HG02678 (cell line): ENCODE measurements around the gene CCS.
"Not testable (repeated sequence)": the region's sequence is repeated elsewhere in the genome, so short reads cannot be mapped to it uniquely, and the experiment has no call there.

Source experiments
- ATAC-seq: cut with Tn5 transposase; IDR thresholded peaks from one replicate; pipeline ENCODE4 v1.9.1; 2021; ENCODE audit warnings: mild to moderate bottlenecking, moderate library complexity; ENCODE audit not compliant: unreplicated experiment

CCS gene

DNA sequence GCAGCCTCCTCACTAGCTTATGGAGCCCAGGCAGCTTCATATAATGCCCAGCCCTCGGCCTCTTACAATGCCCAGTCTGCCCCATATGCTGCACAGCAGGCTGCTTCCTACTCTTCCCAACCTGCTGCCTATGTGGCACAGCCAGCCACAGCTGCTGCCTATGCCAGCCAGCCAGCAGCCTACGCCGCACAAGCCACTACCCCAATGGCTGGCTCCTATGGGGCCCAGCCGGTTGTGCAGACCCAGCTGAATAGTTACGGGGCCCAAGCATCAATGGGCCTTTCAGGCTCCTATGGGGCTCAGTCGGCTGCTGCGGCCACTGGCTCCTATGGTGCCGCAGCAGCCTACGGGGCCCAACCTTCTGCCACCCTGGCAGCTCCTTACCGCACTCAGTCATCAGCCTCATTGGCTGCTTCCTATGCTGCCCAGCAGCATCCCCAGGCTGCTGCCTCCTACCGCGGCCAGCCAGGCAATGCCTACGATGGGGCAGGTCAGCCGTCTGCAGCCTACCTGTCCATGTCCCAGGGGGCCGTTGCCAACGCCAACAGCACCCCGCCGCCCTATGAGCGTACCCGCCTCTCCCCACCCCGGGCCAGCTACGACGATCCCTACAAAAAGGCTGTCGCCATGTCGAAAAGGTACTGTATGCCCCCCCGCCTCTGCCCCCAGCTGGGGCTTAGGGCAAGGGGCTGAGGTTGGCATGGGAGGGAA is 32.2 kb downstream of the CCS start:
- ATAC-seq, result no peak

DNA sequence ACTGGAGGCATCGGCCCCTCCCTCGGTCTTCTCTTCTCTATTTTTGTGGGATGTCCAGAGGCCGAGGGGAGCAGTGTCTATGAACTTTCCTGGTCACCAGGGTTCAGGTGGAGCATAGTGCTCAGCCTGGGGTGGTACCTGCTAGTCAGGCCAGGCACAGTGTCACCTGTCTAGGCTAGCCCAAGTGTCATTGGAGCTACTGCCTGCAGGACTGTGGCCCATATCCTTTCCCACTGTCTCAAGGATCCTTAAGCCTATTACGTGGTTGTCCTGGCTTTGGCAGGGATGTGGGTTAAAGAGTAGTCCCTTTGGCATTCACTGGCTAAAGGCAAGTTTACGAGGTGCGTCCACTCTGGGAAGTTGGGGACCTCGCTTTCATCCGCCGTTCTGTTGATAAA is 32.8 kb downstream of the CCS start:
- ATAC-seq, result no peak

DNA sequence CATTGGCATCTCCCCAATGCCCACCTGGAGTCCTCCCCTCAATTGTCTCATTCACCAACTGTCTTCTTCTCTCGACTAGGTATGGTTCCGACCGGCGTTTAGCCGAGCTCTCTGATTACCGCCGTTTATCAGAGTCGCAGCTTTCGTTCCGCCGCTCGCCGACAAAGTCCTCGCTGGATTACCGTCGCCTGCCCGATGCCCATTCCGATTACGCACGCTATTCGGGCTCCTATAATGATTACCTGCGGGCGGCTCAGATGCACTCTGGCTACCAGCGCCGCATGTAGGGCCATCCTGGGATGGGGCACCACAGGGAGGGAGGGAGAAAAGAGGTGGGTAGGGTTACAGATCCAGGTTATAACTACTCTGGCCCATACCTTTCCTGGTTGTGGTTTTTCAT is 33.4 kb downstream of the CCS start:
- no peak for ATAC-seq

DNA sequence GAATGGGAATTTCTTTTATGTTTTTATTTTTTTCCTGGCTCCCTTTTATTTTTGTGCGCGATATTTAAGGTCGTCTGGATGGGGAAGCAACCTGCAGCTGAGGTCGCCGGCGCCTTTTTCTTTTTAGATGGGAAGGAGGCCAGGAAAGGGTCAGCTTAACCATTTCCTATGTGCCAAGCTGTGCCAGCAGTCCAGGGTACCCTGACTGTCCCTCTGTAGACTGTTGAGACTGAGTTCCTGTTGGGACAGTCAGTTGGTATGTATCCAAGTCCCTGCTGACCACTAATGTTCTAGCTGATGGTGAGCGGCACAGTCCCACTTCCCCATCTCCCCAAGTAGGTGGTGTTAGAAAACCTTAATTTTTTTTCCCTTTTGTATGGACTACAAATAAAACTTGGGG is 33.9 kb downstream of the CCS start:
- ATAC-seq, result no peak

DNA sequence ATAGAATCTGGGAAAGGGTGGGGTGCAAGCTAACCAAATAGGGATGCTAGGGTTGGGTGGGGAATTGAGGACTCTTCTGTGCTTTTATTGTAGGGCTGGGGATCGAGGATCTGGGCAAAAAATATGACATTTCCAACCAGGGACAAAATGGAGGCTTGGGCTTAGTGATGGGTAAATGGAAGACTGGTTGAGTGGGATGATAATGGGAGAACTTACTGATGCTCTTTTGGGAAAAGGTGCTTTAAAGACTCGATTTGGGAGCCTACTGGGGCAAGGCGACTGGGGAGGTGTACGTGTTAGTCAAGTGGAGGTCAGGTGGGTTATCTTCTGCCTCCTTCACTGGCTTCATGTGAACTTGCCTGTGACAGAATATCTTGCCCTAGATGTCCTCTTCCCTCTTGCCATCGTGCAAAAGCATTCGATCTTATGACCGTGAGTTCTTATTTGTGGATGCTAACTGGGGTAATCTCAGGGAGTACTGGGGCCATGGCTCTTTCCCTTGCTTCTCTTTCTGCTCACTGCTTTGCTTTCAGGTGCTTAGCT is 35.1 kb downstream of the CCS start:
- no peak for ATAC-seq

DNA sequence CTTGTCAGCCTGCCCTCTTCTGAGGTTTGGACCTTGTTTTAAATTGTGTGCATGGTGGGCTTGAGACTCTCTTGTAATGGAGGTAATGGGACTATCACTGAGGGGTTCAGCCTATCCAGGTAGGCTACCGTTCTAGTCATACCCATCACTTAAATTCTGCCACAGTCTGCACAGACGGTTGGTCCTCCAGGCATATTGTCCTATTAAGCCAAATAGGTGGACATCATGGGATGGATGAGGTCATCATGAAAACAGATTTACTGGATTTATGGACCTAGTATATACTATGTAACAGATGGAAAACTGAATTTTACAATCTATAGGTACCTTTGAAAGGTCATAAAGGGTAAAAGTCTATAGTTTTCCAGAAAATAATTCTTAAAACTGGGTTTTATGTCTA is 36.4 kb downstream of the CCS start:
- no peak for ATAC-seq

DNA sequence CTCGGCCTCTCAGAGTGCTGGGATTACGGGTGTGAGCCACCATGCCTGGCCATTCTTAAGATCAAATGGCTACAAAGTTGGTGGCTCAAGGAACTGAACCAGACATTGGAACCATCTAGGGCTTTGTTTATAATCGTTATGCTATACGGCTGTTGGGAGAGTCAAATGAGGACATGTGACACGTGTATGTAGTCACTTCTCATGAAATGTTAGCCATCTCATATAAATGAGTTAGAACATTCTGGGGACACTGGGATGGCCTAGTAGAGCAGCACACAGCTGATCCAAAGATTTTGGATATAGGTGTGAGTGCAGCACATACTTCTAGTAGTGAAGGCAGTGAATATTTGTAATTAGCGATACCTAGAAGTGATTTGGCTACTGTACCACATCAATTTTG is 38.9 kb downstream of the CCS start:
- no peak for ATAC-seq

DNA sequence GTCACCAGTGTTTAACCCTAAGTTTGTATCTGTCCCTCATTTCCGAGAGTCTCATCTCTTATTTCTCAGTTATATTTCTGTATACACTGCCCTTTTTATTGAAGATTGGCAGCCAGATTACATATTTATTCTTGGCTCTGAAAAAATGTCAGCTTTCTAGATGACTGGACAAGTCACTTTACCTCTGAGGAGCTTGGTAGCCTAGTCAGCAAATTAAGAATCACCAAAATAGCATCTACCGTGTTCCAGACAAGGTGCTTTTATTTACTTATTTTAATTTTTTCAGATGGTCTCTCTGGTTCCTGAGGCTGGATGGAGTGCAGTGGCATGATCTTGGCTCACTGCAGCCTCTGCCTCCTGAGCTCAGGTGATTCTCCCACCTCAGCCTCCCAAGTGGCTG is 40.0 kb downstream of the CCS start:
- no peak for ATAC-seq

DNA sequence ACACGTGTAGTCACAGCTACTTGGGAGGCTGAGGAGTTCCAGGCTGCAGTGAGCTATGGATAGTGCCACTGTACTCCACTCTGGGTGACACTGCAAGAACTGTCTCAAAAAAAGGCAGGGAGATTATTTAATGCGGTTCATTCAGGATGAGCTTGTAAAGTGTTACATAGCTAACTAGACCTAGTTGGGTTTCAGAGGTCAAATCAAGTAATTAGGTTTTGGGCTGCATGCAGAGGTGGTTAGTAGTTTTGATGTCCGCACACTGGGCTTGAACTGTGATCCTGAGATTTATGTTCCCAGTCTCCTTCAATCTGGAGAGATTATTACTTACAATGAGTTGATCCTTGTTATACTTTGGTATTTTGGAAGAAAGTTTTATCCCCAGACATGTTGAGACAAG is 43.4 kb downstream of the CCS start:
- ATAC-seq, result no peak

DNA sequence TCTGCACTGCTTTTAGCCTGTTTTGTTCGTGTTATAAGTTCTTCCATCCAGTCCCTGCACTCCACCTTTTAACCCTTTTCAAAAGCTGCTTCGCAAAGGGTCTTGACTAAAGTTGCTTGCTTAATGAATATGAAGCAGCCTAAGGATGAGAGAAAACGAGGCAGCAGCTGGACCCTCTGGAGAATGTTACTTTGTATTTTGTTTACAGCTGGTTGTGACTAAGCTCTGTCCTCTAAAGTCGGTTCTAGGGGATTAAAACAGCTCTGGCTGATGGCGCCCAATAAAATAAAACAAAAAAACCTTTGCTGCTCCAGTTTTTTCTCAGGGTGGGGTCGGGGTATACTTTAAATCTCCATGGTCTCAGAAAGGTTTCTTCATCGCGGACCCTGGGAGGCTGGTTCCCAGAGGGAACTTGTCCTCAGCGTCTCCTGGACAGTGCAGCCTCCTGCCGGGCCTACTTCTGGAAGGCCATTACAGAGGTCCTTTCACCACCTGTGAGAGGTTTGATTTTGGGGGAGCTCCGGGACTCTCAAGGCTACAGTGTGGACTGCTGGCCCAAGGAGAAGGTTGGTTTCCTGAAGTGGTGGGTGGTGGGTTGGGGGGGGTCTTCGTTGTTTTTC is 44.7 kb downstream of the CCS start:
- ATAC-seq, result no peak

DNA sequence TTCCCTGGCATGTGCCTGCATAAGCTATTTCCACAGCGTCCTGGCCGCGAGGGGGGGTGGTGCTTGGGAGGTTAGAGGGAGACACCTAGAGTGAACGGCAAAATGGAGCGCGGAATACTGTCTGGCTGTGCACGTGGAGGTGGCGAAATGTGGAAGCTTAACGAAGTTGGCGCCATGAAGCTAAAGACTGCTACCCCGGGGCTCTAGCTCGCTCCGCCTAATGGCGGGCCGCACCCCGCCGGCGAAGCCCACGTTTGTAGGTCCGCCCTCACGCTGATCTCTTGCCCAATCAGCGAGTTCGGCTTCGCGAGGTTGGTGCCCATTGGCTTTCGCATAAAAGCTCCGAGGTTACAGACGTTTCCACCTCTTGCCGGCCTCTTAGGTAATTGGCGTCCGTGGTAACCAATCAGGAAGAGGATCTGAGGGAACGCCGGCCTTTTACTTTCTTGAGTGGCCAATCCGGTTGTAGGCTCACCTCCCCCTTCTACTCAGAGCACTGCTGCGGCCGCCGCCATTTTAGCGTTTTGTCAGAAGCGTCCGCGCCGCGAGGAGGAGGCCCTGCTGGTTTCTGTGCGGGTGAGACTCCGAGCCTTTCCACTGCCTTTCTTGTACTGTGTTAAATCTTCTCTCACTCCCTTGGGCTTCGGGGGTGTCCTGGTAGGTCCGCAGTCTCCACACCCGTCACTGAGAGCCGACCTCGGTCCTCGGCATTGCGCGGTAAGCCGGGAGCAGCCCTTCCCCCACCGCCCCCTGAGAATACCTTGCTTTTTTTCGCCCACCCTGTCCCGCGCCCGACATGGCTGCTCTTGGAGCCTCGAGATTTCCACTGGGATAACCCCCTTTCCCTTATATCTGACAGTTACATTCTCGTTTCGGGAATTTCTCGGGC is 45.4 kb downstream of the CCS start, which contains the start of gene RBM4:
RBM4 (plus strand) TSS at position 527 of the 889 bp plus-strand sequence. CDS start 1,009 bp downstream, outside the sequence.
- ATAC-seq, result peak; percentile 98

DNA sequence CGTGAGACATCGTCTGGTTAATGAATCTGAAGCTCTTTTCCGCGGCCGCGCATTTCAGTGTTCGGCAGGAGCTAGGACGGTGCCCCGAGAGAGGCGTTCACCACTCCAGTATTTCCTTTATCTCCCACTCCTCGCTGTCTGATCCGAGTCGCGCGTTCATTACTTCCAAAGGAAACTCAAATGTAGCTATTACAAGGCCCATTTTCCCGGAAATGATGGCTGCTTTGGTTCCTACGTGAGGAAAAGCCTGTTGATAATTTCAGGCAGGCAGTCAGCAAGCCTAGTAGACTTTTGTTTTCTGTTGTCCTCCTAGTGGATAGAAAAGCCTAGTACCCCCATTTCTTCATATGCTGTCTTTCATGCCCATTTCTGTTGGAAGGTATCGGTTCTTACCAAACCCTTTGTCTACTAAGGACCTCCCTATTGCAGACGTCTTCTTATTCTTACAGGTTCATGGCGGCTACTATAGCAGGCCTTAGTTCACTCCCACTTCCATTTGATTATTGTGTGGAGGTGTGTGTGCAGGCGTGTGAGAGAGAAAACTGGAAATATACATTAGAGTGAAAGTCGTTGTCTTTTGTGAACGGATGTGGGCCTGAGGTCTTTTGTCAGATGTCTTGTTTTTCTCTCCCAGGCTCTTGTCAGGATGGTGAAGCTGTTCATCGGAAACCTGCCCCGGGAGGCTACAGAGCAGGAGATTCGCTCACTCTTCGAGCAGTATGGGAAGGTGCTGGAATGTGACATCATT is 46.3 kb downstream of the CCS start:
- ATAC-seq, result no peak

DNA sequence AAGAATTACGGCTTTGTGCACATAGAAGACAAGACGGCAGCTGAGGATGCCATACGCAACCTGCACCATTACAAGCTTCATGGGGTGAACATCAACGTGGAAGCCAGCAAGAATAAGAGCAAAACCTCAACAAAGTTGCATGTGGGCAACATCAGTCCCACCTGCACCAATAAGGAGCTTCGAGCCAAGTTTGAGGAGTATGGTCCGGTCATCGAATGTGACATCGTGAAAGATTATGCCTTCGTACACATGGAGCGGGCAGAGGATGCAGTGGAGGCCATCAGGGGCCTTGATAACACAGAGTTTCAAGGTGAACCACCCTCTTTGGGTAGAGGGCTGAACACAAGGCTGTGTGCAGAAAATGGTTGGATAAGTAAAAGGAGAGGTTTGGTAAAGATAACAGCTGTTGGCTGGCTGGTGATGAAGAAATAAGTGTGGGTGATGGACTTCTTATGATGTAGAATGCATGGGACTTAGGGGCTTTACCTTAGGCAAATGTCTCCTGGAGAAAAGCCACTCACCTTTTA is 46.9 kb downstream of the CCS start:
- ATAC-seq, result not testable (repeated sequence)

DNA sequence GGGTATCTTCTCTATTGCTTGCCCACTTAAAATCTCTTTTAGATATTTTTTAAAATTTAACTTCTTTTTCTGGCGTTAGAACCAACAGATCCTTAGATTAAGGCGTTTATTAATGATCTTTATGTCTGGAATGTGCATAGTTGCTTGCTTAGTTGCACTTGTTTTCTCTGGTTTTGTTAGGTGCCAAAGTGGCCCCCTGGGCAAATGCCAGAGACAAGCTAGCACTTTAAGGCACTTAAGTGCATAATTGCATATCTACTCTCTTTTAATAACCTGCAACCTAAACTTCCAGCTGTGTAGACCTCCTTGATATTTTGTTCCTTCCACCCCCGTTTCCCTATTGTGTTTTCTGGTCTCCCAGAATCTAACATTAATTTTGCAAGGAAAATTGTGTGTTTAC is 48.8 kb downstream of the CCS start:
- ATAC-seq, result no peak

DNA sequence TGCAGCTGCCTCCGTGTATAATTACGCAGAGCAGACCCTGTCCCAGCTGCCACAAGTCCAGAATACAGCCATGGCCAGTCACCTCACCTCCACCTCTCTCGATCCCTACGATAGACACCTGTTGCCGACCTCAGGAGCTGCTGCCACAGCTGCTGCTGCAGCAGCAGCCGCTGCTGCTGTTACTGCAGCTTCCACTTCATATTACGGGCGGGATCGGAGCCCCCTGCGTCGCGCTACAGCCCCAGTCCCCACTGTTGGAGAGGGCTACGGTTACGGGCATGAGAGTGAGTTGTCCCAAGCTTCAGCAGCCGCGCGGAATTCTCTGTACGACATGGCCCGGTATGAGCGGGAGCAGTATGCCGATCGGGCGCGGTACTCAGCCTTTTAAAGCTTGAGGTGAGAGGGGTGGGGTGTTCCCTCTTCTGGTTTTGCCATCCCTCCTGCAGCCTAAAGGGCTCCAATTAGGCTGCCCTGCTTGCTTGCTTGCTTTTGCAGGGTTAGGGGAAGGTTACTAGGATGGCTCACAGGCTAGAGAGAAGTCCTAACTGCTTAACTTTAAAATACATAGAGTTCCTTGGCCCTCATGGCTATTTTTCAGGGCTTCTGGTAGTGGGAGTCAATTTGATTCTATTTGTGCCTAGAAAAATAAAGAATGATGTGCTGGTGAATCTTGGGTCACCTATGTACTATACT is 50.9 kb downstream of the CCS start:
- ATAC-seq, result no peak

DNA sequence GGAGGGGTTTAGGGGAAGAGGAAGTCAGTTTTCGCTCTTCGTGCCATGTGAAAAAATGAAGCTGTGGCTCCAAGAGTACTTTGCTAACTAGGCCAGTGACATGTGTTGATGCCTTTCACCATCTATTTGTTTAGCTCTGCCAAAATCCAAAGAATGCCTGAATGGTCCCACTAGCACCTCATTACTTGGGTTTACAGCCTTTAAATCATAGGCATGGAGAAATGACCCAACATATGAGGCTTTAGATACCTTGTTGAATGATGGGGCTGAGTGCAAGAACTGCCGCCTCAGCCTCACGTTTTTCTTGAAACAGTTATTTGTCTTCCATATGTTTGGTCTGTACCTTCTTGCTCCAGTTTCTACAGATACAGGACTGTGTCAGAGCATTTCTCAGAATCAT is 53.8 kb downstream of the CCS start:
- no peak for ATAC-seq

DNA sequence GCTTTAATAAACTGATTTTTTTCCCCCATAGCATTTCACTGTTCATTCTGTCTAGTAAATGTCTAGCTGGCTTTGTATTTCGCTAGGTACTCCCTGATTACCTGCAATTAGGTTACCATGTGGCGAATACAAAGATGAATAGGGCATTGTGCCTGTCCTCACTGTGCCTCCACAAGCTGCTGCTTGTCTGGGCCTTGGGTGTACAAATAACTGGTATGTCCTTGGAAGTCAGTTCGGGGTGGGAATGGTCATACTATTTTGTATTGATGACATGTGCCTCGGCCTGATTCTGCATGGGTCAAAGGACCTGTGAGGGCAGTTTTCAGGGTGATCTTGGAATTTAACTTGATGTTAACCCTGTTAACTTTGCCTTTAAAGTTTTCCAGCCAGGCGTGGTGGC is 56.9 kb downstream of the CCS start:
- no peak for ATAC-seq

DNA sequence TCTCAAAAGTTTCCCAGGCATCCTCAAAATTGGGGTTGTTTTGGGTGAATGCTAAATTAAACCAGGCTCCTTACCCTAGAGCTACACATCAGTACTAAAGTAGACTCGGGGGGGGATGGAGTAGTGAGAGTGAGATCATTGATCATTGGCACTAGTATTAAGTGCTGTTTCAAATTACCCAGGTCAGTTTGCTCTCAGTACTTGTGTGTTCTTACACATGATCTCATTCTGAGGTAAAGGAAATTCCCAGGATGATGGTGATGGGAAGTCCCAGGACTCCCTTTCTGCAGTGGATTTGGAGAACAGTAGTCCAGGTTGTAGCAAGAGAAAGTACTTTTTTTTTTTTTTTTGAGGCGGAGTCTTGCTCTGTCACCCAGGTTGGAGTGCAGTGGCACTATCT is 58.0 kb downstream of the CCS start:
- no peak for ATAC-seq

DNA sequence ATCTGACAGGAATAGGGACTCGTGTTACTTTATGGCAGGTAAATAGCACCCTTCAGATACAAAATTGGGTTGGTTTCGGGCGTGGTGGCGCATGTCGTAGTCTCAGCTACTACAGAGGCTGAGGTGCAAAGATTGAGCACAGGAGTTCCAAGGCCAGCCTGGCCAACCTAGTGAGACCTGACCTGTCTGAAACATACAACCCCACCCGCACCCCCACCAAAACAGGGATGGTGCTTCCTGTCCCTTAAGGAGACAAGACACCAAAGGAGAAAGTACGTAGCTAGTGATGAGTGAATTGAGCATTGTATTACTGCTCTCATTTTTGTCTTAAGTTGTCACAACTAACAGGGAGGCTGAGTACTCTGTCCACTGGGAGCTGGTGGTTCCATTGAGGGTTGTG is 59.7 kb downstream of the CCS start:
- no peak for ATAC-seq

DNA sequence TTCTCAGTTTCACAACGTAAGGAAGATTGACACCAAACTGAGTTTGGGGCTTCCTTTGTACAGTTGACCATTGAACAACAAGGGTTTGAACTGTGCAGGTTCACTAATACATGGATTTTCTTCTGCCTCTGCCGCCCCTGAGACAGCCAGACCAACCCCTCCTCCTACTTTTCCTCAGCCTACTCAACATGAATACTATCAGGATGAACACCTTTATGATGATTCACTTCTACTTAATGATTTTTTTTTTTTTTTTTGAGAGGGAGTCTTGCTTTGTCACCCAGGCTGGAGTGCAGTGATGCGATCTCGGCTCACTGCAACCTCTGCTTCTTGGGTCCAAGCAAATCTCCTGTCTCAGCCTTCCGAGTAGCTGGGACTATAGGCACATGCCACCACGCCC is 60.1 kb downstream of the CCS start:
- ATAC-seq, result no peak
